DOHH2 (cell line): ENCODE data around the gene STK32C.
A peak's percentile ranks its signal among the peaks of the same experiment; 100 is the strongest.

ENCODE experiments used
- H3F3A ChIP-seq: fragments of 200-600 bp; sonication (generic), shearing (Covaris generic); 2 replicates; pipeline ENCODE4 v1.6.0; 2016; ENCODE audit warnings: antibody characterized with exemption, mild to moderate bottlenecking; ENCODE audit not compliant: control insufficient read depth, insufficient read depth
- H3K27ac ChIP-seq: fragments of 200-600 bp; sonication (generic); 2 replicates; pipeline ENCODE4 v1.5.1; 2014; ENCODE audit warnings: low read depth, mild to moderate bottlenecking, low read length, moderate library complexity
- H3K27me3 ChIP-seq: fragments of 200-600 bp; sonication (generic); 2 replicates; pipeline ENCODE4 v1.6.1; 2014; ENCODE audit warnings: mild to moderate bottlenecking, low read length, mixed read lengths; ENCODE audit not compliant: control insufficient read depth
- H3K36me3 ChIP-seq: fragments of 200-600 bp; sonication (generic); 2 replicates; pipeline ENCODE4 v1.6.1; 2014; ENCODE audit warnings: mild to moderate bottlenecking, low read length, moderate library complexity, mixed read lengths; ENCODE audit not compliant: control insufficient read depth
- H3K4me1 ChIP-seq: fragments of 200-600 bp; sonication (generic); 2 replicates; pipeline ENCODE4 v1.6.1; 2014; ENCODE audit warnings: mild to moderate bottlenecking, low read length, mixed read lengths; ENCODE audit not compliant: control insufficient read depth
- H3K4me2 ChIP-seq: fragments of 200-600 bp; sonication (generic); 2 replicates; pipeline ENCODE4 v1.6.0; 2014; ENCODE audit warnings: mild to moderate bottlenecking, low read length, moderate library complexity
- H3K4me3 ChIP-seq: fragments of 200-600 bp; sonication (generic); 2 replicates; pipeline ENCODE4 v1.5.1; 2014; ENCODE audit warnings: mild to moderate bottlenecking, low read length, mixed read lengths
- H3K79me2 ChIP-seq: fragments of 200-600 bp; sonication (generic); 2 replicates; pipeline ENCODE4 v1.6.1; 2014; ENCODE audit warnings: mild to moderate bottlenecking, low read length, mixed read lengths; ENCODE audit not compliant: control insufficient read depth
- H3K9me2 ChIP-seq: fragments of 200-600 bp; sonication (generic); replicated peaks from 2 replicates; pipeline ENCODE4 v1.6.1; 2014; ENCODE audit warnings: mild to moderate bottlenecking, low read length, mixed read lengths; ENCODE audit not compliant: control insufficient read depth
- H3K9me3 ChIP-seq: fragments of 200-600 bp; sonication (generic); 2 replicates; pipeline ENCODE4 v1.6.1; 2014; ENCODE audit warnings: antibody characterized with exemption, low read length, mixed read lengths; ENCODE audit not compliant: control insufficient read depth, insufficient read depth
- H4K20me1 ChIP-seq: fragments of 200-600 bp; sonication (generic); 2 replicates; pipeline ENCODE4 v1.6.0; 2014; ENCODE audit warnings: low read depth, mild to moderate bottlenecking, antibody characterized with exemption, low read length, moderate library complexity; ENCODE audit not compliant: control insufficient read depth, insufficient read depth
- CTCF ChIP-seq: fragments of 200-600 bp; sonication (generic); IDR thresholded peaks from one replicate; pipeline ENCODE4 v1.5.1; 2014; ENCODE audit warnings: antibody characterized with exemption, mild to moderate bottlenecking, low read depth, low read length; ENCODE audit not compliant: poor library complexity, severe bottlenecking
- EZH2phosphoT487 ChIP-seq: fragments of 200-600 bp; sonication (generic); IDR thresholded peaks from 2 replicates; pipeline ENCODE4 v1.6.1; 2017; ENCODE audit warnings: borderline replicate concordance, mild to moderate bottlenecking, antibody characterized with exemption, low read length, moderate library complexity, mixed read lengths

The STK32C gene

GRCh38 chr10:132232981-132233380, 74.8 kb downstream of the STK32C start:
- no peaks in the 10 kb centered on the region for H3K36me3 ChIP-seq
- H3K27ac ChIP-seq: no peak overlapping the region
- no peaks in the 10 kb centered on the region for H3K9me3 ChIP-seq
- no peak overlapping the region for H3K4me3 ChIP-seq
- H3K4me1 ChIP-seq: peaks cover 24% of the 10 kb centered on the region
- no peaks in the 10 kb centered on the region for H4K20me1 ChIP-seq
- H3K27me3 ChIP-seq: no peaks in the 10 kb centered on the region
- no peak overlapping the region; the same call in 1 of the 2 replicates for H3K4me2 ChIP-seq
- no peak for TF ChIP-seq EZH2phosphoT487
- no peak for TF ChIP-seq CTCF
- H3K9me2 ChIP-seq: no peaks in the 10 kb centered on the region
- no peaks in the 10 kb centered on the region for H3F3A ChIP-seq
- H3K79me2 ChIP-seq: no peaks in the 10 kb centered on the region

- no peaks in the 10 kb centered on the region for H3K36me3 ChIP-seq
- no peaks in the 10 kb centered on the region for H3K9me2 ChIP-seq
- no peaks in the 10 kb centered on the region for H3K9me3 ChIP-seq
- TF ChIP-seq EZH2phosphoT487: no peak
- peak; percentile 39 for TF ChIP-seq CTCF
- H3K79me2 ChIP-seq: no peaks in the 10 kb centered on the region
- H3F3A ChIP-seq: no peaks in the 10 kb centered on the region
- H3K4me3 ChIP-seq: no peak overlapping the region
- no peaks in the 10 kb centered on the region for H3K27me3 ChIP-seq
- no peaks in the 10 kb centered on the region for H4K20me1 ChIP-seq
- peaks cover 24% of the 10 kb centered on the region for H3K4me1 ChIP-seq
- peak overlapping the region; percentile 26; the same call in 1 of the 2 replicates for H3K4me2 ChIP-seq
- H3K27ac ChIP-seq: no peak overlapping the region
These were observed 75.5 kb downstream of the STK32C start for GRCh38 chr10:132232023-132232951.

GRCh38 chr10:132231656-132232022, 76.1 kb downstream of the STK32C start:
- Histone ChIP-seq H3K9me2 (no peaks in the 10 kb centered on the region), H3K4me3 (no peak overlapping the region), H3K36me3 (no peaks in the 10 kb centered on the region), H3K79me2 (no peaks in the 10 kb centered on the region), H3K4me1 (peaks cover 24% of the 10 kb centered on the region), H4K20me1 (no peaks in the 10 kb centered on the region), H3K9me3 (no peaks in the 10 kb centered on the region), H3K27me3 (no peaks in the 10 kb centered on the region), H3K4me2 (no peak overlapping the region), H3F3A (no peaks in the 10 kb centered on the region), H3K27ac (no peak overlapping the region)
- TF ChIP-seq EZH2phosphoT487 (no peak), CTCF (no peak)
